NCI-H2227 (cell line): Measurements from ENCODE around the gene SLC16A9.
A peak's percentile ranks its signal among the peaks of the same experiment; 100 is the strongest.

ENCODE experiments used
- DNase-seq: peaks from one replicate; lab custom pipeline; 2025; ENCODE audit not compliant: unreplicated experiment; lab: John Stamatoyannopoulos, UW

SLC16A9 gene

GRCh38 chr10:59720377-59720776 is 10.7 kb upstream of the SLC16A9 start:
- no peak for DNase-seq

GRCh38 chr10:59719374-59719773 is 9.7 kb upstream of the SLC16A9 start:
- no peak for DNase-seq

- DNase-seq = no peak
These were observed 8.6 kb upstream of the SLC16A9 start for GRCh38 chr10:59718257-59718656.

GRCh38 chr10:59713196-59713821 is 3.7 kb upstream of the SLC16A9 start:
- DNase-seq = no peak

- DNase-seq = no peak
These were observed 2.3 kb upstream of the SLC16A9 start for GRCh38 chr10:59711871-59712494.

- peak; percentile 13 for DNase-seq
These were observed 745 bp downstream of the SLC16A9 start for GRCh38 chr10:59708816-59709394.

- DNase-seq = no peak
These were observed 2.5 kb downstream of the SLC16A9 start for GRCh38 chr10:59706851-59707797.

- no peak for DNase-seq
These were observed 3.7 kb downstream of the SLC16A9 start for GRCh38 chr10:59705931-59706330.

GRCh38 chr10:59704630-59705029 is 5.0 kb downstream of the SLC16A9 start:
- no peak for DNase-seq

GRCh38 chr10:59702347-59702746 is 7.3 kb downstream of the SLC16A9 start:
- no peak for DNase-seq

GRCh38 chr10:59700709-59701108 is 8.9 kb downstream of the SLC16A9 start:
- DNase-seq = peak; percentile 1

- DNase-seq = no peak
These were observed 11.3 kb downstream of the SLC16A9 start for GRCh38 chr10:59698326-59698725.

GRCh38 chr10:59695637-59696036 is 14.0 kb downstream of the SLC16A9 start:
- DNase-seq = no peak

- no peak for DNase-seq
These were observed 14.7 kb downstream of the SLC16A9 start for GRCh38 chr10:59694936-59695335.

GRCh38 chr10:59692113-59692512 is 17.5 kb downstream of the SLC16A9 start:
- DNase-seq = no peak

- DNase-seq = no peak
These were observed 20.7 kb downstream of the SLC16A9 start for GRCh38 chr10:59688921-59689351.

GRCh38 chr10:59687657-59688056 is 22.0 kb downstream of the SLC16A9 start:
- no peak for DNase-seq

GRCh38 chr10:59684006-59684405 is 25.6 kb downstream of the SLC16A9 start:
- no peak for DNase-seq

- DNase-seq = no peak
These were observed 26.4 kb downstream of the SLC16A9 start for GRCh38 chr10:59682986-59683937.

GRCh38 chr10:59680199-59680598 is 29.5 kb downstream of the SLC16A9 start:
- no peak for DNase-seq
